ENCODE measurements around the gene SLC9A5.
A peak's percentile ranks its signal among the peaks of the same experiment; 100 is the strongest.

Gene SLC9A5, protein sequence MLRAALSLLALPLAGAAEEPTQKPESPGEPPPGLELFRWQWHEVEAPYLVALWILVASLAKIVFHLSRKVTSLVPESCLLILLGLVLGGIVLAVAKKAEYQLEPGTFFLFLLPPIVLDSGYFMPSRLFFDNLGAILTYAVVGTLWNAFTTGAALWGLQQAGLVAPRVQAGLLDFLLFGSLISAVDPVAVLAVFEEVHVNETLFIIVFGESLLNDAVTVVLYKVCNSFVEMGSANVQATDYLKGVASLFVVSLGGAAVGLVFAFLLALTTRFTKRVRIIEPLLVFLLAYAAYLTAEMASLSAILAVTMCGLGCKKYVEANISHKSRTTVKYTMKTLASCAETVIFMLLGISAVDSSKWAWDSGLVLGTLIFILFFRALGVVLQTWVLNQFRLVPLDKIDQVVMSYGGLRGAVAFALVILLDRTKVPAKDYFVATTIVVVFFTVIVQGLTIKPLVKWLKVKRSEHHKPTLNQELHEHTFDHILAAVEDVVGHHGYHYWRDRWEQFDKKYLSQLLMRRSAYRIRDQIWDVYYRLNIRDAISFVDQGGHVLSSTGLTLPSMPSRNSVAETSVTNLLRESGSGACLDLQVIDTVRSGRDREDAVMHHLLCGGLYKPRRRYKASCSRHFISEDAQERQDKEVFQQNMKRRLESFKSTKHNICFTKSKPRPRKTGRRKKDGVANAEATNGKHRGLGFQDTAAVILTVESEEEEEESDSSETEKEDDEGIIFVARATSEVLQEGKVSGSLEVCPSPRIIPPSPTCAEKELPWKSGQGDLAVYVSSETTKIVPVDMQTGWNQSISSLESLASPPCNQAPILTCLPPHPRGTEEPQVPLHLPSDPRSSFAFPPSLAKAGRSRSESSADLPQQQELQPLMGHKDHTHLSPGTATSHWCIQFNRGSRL

DNA sequence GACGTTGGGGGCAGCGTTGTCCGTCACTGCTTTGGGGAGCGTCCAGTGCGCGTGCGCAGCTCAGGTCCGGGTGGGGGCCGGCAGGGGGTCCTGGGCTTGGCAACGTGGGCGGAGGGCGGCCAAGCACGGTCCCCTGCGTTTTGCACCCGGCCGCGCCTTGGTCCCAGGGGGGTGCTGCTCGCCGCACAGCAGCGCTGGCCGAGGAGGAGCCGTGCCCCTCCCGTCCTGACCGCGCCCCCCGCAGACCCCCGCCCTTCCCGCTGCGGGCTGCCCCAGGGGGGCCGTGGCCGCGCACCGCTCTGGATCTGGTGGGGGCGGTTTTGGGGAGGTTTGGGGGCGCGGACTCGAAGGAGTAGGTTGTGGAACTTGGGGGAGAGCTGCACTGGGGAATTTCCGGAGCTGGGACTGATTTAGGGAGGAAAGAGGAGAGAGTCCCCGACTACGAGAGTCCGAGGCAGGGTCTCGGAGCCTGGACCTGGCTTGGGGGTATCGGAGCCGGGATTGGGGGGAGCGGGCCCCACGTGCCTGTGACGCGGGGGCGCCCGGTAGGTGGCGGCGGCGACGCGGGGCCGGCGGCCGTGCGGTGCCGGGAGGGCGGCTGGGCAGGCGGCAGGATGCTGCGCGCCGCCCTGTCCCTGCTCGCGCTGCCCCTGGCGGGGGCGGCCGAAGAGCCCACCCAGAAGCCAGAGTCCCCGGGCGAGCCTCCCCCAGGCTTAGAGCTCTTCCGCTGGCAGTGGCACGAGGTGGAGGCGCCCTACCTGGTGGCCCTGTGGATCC, at the start of gene SLC9A5:
Gene SLC9A5 (plus strand): TSS at position 579 of the 777 bp plus-strand sequence. CDS start 36 bp downstream, at position 615.
- no peak for DNase-seq

DNA sequence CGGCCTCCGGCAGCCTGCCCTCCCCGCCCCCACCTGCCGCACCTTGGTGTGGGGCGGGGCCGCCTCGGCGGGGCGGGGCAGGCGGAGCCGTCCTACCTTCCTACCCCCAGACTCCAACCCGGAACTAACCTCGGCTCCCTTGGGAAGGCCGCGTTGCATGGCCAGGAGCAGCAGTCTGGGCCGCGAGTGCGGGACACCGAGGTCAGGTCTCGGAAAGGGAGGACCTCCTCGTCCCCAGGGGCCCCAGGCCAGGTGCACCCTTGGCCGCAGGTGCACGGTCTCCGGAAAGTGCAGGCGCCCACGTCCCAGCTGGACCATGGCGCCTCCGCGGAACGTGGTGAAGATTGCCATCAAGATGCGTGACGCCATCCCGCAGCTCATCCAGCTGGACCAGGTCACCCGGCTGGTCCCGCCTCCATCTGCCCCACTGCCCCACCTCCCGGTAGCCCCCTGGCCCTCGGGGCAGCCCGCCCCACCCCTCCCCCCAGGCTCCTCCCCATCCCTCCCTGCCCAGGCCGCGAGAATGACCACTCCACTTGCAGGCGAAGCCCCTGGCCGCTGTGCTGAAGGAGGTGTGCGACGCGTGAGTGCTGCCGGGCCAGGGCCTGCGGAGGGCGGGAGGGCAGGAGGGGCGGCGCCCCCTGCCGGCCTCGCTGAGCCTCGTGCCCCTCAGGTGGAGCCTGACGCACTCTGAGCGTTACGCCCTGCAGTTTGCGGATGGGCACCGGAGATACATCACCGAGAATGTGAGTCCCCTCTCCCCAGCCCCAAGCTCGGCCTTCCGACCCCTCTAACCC, 49.6 kb upstream of the SLC9A5 start, which contains the start of gene ELMO3:
Gene ELMO3 (plus strand): TSS at position 121 of the 797 bp plus-strand sequence. CDS start 196 bp downstream, at position 317.
- DNase-seq, result peak; percentile 11 to 69

DNA sequence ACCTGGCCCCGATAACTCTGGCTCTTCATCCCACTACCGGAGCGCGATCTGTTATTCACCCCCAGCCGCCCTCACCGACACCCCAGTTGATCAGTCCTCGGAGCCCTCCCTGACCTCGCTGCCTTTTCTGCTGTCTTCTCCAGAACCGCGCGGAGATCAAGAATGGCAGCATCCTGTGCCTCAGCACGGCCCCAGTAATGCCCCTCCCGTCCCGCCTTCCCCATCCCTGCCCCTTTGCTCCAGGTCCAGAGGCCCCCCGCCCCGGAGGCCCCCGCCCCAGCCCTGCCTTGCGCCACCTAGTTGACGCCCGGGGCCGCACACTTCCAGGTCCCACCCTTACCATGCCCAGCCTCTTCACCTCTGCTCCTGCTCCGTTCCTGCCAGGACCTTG, 49.0 kb upstream of the SLC9A5 start:
- peak; percentile 3 to 20 for DNase-seq

DNA sequence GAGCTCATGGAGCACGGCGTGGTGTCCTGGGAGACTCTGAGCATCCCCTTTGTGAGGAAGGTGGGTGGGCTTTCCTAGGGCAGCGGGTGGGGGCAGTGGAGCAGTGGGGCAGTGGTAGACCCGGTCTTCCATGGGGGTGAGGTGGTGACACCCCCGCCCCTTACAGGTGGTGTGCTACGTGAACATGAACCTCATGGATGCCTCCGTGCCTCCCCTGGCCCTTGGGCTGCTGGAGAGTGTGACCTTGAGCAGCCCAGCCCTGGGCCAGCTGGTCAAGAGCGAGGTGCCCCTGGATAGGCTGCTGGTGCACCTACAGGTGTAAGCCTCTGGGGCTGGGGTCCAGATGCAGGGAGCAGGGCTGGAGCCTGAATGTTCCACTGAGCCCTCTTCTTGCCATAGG, 48.3 kb upstream of the SLC9A5 start:
- DNase-seq, result no peak

DNA sequence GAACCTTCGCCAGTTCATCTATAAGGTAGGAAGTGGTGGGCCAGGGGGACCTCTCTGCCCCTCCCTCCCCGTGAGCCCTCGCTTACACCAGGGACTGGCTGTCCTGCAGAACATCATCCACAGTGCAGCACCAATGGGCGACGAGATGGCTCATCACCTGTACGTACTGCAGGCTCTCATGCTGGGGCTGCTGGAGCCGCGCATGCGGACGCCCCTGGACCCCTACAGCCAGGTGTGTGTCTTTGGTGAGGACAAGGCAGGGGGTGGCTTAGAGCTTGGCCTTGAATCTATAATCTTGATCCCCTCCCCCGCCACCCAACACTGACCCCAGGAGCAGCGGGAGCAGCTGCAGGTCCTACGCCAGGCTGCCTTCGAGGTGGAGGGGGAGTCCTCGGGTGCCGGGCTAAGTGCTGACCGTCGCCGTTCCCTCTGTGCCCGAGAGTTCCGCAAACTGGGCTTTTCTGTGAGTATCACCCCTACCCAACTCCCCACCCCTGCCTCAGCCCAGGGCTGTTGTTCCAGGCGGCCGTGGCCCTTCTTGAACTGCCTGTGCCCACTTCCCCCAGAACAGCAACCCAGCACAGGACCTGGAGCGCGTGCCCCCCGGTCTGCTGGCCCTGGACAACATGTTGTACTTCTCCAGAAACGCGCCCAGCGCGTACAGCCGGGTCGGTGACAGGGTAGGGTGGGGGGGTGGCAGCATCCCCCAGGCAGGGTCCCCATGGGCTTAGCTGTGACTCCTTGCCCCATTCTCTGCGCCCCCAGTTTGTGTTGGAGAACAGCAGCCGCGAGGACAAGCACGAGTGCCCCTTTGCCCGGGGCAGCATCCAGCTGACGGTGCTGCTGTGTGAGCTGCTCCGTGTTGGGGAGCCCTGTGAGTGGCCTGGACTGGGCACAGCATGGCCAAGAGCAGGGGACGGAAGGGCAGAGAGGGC, 47.1 kb upstream of the SLC9A5 start:
- no peak for DNase-seq

DNA sequence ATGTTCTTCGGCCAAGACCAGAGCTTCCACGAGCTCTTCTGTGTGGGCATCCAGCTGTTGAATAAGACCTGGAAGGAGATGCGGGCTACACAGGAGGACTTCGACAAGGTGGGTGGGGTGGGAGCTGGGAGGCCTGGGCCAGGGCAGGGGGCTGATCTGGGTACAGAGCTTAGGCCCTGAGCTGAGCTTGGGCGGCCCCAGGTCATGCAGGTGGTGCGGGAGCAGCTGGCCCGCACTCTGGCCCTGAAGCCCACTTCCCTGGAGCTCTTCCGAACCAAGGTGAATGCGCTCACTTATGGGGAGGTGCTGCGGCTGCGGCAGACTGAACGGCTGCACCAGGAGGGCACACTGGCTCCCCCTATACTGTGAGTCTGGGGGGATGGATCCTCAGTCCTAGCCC, 46.4 kb upstream of the SLC9A5 start:
- no peak for DNase-seq

DNA sequence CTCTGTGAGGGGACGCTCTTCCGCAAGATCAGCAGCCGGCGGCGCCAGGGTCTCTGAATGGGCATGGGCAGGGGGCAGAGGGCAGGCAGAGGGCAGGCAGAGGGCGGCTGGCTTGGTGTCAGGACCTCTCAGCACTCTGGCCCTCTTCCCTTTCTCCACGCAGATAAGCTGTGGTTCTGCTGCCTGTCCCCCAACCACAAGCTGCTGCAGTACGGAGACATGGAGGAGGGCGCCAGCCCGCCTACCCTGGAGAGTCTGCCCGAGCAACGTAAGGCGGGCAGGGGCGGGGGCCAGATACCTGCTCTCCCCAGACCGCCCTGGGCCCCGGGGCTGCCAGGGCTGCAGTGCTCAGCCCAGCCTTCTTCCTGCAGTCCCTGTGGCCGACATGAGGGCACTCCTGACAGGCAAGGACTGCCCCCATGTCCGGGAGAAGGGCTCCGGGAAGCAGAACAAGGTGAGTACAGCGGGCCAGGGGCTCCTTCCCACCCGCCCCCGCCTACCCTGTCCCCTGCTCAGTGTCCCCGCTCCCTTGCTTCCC, 45.8 kb upstream of the SLC9A5 start:
- no peak for DNase-seq

DNA sequence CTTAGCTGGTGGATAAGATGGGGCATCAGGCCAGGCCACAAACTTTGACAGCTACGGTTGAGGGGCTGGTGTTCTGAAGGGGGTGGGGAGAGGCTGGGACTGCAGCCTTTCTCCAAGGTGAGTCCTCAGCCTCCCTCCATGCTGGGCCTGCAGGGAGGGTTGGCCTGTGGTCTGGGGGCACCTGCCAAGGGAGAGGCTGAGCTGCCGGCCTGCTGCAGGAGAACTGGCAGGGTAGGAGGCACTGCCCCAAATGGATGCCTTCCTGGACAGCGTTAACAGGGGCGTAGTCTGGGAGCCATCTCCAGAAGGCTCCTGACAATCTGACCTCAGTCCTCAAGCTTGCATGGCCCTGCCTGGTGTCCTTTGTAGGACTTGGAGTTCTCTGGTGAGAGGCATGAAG, 44.7 kb upstream of the SLC9A5 start:
- DNase-seq, result no peak

DNA sequence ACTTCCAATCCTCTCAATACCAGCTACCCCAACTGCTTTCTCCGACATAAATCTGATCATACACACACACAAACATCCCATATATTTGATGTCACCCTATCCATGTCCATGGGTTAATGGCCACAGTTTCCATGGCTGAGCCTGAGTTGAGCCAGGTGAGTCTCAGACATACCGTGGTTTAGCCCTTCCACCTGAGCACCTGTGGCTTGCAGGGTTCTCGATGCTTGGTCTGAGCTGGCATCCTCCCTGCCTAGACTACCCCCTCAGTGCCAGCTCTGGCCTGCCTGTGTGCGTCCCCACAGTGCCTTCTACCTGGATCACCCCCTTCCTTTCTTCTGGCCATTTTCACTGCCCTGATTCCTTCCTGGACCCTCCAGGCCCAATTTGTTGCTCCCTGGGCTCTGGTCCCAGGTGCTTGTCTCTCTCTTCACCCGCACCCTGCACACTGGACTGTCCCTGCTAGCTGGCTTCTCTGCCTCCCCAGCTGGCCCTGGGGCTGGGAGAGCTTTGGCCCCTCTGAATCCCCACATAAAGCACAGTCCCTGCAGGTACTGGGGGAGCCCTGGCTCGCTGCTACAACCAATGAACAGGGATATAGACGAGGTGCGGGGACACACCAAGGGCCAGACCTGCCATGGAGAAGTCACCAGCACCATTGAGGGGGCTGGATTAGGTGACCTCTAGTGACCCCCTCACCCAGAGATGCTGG, 42.5 kb upstream of the SLC9A5 start:
- no peak for DNase-seq

DNA sequence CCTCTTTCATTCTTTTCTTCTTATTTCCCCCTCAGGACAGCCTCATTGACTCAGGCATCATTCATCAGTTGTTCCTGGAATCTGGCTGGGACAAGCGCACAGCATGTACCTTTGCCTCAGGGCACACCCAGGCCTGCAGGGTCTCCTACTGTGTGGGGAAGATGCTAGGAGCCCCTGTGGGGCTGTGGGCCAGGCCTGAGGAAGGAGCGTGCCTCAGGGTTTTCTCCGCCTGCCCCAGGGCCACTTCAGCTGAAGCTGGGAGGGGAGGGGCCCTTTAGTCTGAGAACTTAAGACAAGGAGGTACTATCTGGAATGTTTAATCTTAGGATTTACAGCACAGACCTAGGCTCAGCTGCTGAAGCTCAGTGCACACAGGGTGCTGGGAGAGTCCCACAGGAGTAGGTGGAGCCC, 41.9 kb upstream of the SLC9A5 start:
- DNase-seq, result no peak

DNA sequence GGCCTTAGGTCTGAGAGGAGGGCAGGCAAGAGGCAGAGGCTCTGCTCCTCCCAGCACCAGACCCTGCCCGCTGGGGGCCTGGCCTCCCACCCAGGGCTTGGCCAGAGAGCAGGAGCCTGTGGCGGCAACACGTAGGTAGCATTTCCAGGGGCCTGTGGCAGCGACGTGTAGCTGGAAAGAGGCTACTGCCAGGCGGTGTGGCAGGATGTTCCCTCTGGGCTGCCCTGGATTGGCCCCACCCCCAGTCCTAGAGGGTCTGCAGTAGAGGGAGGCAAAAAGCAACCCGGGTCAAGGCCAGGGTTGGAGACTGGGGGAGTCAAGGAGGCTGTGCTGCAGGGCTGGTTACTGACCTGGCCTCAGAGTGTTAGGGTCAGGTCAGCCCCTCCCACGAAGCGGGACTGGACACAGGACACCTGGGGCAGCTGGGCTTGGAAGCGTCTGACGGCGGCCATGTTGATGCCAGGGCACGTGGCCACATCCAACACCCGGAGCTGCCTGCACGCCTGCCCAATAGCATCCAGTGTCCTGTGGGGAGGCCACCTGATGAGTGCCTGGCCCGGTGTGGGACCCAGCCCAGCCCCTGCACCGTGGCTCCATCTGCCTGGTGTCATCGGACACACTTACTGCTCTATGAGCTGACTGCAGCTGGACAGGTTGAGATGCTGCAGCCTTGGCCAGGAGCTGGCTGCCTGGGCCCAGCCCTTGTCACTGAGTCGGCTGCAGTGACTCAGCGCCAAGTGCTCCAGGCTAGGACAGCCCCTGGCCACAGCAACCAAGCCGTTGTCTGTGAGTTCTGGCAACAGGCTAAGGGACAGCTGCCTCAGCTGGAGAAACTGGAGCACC, 41.3 kb upstream of the SLC9A5 start:
- DNase-seq, result no peak

DNA sequence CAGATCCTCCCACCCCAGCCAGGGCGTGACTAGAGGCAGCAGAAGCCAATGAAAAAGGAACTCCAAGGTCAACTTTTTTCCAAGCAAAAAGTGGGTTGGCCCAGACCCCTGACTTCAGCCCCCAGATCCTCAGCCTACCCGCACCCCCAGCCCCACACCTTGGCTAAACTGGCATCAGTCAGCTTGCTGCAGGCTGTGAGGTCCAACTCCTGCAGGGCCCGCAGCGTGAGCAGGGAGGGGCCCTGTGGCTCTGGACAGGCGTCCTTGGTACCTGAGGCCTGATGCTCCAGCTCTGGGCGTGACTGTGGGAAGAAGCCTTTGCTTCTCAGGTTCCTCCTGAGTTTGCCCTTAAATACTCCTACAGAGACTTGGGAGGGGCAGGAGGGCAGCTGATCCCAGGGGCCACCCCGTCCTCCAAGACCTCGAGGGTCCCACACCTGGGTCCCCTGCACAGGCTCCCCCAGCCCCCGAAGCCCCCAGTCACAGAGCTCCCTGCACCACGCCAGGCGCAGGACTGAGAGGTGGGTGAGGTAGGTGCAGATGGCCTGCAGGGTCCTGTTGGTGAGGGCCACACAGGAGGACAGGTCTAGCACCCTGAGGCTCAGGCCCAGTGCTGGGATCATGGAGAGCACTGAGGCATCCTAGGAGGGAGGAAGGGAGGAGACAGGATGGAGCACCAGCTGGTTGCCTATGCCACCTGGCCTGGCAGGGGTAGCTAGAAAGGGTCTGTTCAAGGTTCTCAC, 40.5 kb upstream of the SLC9A5 start:
- no peak for DNase-seq

DNA sequence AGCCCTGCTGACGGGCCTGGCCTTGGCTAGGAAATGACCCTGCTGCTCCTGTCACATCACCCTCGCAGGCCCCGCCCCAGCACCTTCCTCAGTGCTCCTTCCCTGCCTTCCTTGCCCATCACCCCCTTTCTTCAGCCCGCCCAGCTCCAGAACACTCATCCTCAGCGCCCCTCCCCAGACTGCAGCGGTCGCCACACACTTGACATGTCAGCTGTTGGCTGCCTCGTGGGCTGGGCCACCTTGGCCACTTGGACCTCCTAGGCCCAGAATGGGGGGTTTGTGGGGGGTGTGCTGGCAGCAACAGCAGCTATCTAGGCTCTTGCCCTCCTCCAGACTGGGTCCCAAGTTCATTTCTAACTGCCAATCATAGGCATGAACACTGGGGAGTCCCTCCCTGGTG, 39.2 kb upstream of the SLC9A5 start:
- DNase-seq, result no peak

DNA sequence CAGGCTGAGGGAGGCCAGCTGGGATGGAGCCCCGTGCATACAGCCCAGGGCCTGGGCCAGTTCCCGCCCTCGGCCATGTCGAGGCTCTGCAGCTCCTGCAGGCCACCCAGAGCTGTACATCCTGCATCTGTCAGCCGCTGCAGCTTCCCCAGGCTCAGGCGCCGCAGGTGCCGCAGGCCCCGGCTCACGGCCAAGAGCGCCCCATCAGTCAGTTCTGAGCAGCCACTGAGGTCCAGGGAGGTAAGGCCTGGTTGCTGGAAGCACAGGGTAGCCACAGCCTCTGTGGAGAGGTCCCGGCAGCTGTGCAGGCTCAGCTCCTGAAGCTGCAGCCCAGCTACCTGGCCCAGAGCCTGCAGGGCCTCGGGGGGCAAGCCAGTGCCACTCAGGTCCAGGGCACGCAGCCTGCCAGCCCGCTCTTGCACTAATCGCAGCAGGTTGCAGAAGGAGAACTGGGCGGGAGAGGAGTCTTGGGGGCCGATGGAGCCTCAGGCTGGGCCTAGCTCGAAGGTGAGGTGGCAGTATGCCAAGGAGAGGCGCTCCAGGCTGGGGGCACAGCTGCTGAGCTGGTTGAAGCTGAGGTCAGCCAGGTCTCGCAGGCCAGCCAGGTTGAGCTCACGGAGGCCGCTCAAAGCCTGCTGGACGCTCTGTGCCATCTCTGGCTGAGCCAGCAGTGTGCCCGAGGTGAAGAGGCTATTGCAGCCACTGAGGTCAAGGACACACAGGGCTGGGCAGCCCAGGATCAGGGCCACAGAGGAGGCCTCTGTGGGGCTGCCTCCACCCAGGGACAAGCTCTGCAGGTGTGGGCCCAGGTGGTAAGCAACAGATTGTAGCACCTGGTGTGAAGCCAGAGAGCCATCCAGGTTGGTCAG, 38.5 kb upstream of the SLC9A5 start:
- no peak for DNase-seq

DNA sequence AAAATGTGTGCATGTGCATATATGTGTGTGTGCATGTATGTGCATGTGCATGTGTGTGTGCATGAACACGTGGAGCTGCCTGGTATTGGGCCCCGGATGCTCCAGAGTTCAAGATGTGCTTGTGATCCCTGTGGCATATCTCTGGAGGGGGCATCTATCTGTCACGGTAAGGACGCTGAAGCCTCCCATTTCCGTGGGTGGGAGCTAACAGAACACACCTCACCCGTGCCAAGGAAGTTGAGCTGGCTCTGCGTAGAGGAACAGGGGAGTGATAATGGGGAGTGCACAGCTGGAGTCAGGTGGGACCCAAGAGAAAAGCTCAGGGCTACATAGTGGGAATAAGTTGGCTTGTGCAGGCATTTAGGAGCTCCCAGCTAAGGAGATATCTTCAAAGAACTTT, 37.1 kb upstream of the SLC9A5 start:
- no peak for DNase-seq

DNA sequence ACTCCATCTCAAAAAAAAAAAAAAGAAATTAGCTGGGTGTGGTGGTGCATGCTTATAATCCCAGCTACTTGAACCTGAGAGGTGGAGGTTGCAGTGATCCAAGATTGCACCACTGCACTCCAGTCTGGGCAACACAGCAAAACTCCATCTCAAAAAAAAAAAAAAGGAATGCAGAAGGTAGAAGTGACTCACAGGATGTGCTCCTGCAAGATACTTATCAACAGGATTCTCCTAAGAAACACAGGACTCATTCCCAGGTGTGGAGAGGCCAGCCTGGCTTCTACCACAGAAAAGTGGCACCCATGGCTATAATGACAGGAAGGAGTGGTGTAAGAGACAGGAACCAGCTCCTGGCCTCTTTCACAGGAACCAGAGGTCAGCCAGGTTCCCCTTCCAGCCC, 36.0 kb upstream of the SLC9A5 start:
- DNase-seq, result no peak
